Activated CD4-positive, alpha-beta memory T cell treated with anti-CD3 and anti-CD28 coated beads for 36 hours (primary cell): ENCODE data around the gene PROSER3. TPM values are rescaled to one million over a fixed set of nuclear protein-coding genes. Genes with fewer than 3 reads are reported as not detected.

Experiments used
- CTCF ChIA-PET: fragments of 350-600 bp; sonication (Branson Sonifier 250); formaldehyde crosslinking; loops from one replicate; lab custom pipeline; 2021; ENCODE audit warnings: antibody characterized with exemption, inconsistent platforms; lab: Charles Lee
- POLR2A ChIA-PET: fragments of 350-600 bp; sonication (Branson Sonifier 250); formaldehyde crosslinking; loops from one replicate; lab custom pipeline; 2021; ENCODE audit warnings: antibody characterized with exemption; lab: Charles Lee
- DNase-seq: peaks from one replicate; pipeline ENCODE4 v3.0.0-alpha.2; 2020
- H3K27ac Mint-ChIP-seq: one replicate; pipeline ENCODE4 v1.8.0; 2021; ENCODE audit warnings: mixed read lengths
- H3K27me3 Mint-ChIP-seq: one replicate; pipeline ENCODE4 v1.8.0; 2021; ENCODE audit warnings: mixed read lengths
- H3K36me3 Mint-ChIP-seq: one replicate; pipeline ENCODE4 v1.8.0; 2021; ENCODE audit warnings: mixed read lengths
- H3K4me1 Mint-ChIP-seq: one replicate; pipeline ENCODE4 v1.8.0; 2021; ENCODE audit warnings: low read depth, mixed read lengths
- H3K4me3 Mint-ChIP-seq: one replicate; pipeline ENCODE4 v1.8.0; 2021; ENCODE audit warnings: mild to moderate bottlenecking, mixed read lengths
- H3K9me3 Mint-ChIP-seq: one replicate; pipeline ENCODE4 v1.8.0; 2021; ENCODE audit warnings: mixed read lengths
- intact Hi-C: fragments of 100-400 bp; cut with micrococcal nuclease; formaldehyde crosslinking; loops from one replicate; pipeline ENCODE4 v1.15.1; 2023
- total RNA-seq, 2 experiments: library from RNA; stranded (reverse); gene quantifications; one replicate each; pipeline ENCODE4 v1.2.3, GENCODE V29; 2021

The PROSER3 gene
- total RNA-seq, 2 experiments from 2014 or later = 38.4 to 40.0 TPM

GRCh38 chr19:35813043-35813890 lies 55.3 kb downstream of the PROSER3 start:
- Mint-ChIP-seq H3K4me3 (no peak overlapping the region), H3K9me3 (no peaks in the 10 kb centered on the region), H3K27me3 (peaks cover 10% of the 10 kb centered on the region), H3K4me1 (no peaks in the 10 kb centered on the region), H3K27ac (no peak overlapping the region), H3K36me3 (peaks cover 2% of the 10 kb centered on the region)
- ChIA-PET CTCF (interaction anchor here (0.6 kb wide), 1 partner anchor 24 kb away, joined by 3 read pairs; no protein-coding TSS in a partner anchor), POLR2A (no interaction called here)
- DNase-seq = no peak
- intact Hi-C loops = no loop called here

GRCh38 chr19:35816262-35816661 lies 58.3 kb downstream of the PROSER3 start:
- ChIA-PET POLR2A (no interaction called here), CTCF (interaction anchor here (0.8 kb wide), 1 partner anchor 312 kb away, joined by 4 read pairs; no protein-coding TSS in a partner anchor)
- no peaks in the 10 kb centered on the region for H3K9me3 Mint-ChIP-seq
- H3K4me1 Mint-ChIP-seq = no peaks in the 10 kb centered on the region
- no peak for DNase-seq
- no peak overlapping the region for H3K4me3 Mint-ChIP-seq
- H3K27ac Mint-ChIP-seq = no peak overlapping the region
- intact Hi-C loops = no loop called here
- H3K36me3 Mint-ChIP-seq = peaks cover 2% of the 10 kb centered on the region
- H3K27me3 Mint-ChIP-seq = peaks cover 14% of the 10 kb centered on the region

GRCh38 chr19:35816846-35817245 lies 58.9 kb downstream of the PROSER3 start:
- intact Hi-C loops = no loop called here
- peaks cover 14% of the 10 kb centered on the region for H3K27me3 Mint-ChIP-seq
- no peak overlapping the region for H3K27ac Mint-ChIP-seq
- DNase-seq = no peak
- H3K9me3 Mint-ChIP-seq = no peaks in the 10 kb centered on the region
- H3K4me1 Mint-ChIP-seq = no peaks in the 10 kb centered on the region
- H3K4me3 Mint-ChIP-seq = no peak overlapping the region
- peaks cover 2% of the 10 kb centered on the region for H3K36me3 Mint-ChIP-seq
- POLR2A ChIA-PET = no interaction called here
- CTCF ChIA-PET = no interaction called here

GRCh38 chr19:35818445-35818844 lies 60.5 kb downstream of the PROSER3 start:
- DNase-seq = no peak
- ChIA-PET CTCF (interaction anchor here (1.6 to 2.3 kb wide), 2 partner anchors 81 to 122 kb away, joined by 4 to 10 read pairs; no protein-coding TSS in a partner anchor), POLR2A (no interaction called here)
- Mint-ChIP-seq H3K4me3 (no peak overlapping the region), H3K27me3 (peaks cover 19% of the 10 kb centered on the region), H3K9me3 (no peaks in the 10 kb centered on the region), H3K36me3 (peaks cover 1% of the 10 kb centered on the region), H3K27ac (no peak overlapping the region), H3K4me1 (no peaks in the 10 kb centered on the region)
- intact Hi-C loops = no loop called here

Other genes starting within 250 kb of the PROSER3 start
- 1 to 10 TPM; 2.1 to 2.4 TPM for gene DMKN, start 244.5 kb upstream of the PROSER3 start, total RNA-seq
- gene SBSN, start 229.9 kb upstream of the PROSER3 start, total RNA-seq = under 1 TPM in 1 of 2 experiments, not detected in 1; 0.10 TPM
- gene GAPDHS, start 224.7 kb upstream of the PROSER3 start, total RNA-seq = not detected
- gene TMEM147, start 212.6 kb upstream of the PROSER3 start, total RNA-seq = 10 to 100 TPM; 73.5 to 81.9 TPM
- not detected for gene ATP4A, start 194.5 kb upstream of the PROSER3 start, total RNA-seq
- not detected for gene PMIS2, start 172.0 kb upstream of the PROSER3 start, total RNA-seq
- gene HAUS5, start 145.4 kb upstream of the PROSER3 start, total RNA-seq = 10 to 100 TPM; 36.6 to 43.1 TPM
- gene RBM42, start 129.1 kb upstream of the PROSER3 start, total RNA-seq = 10 to 100 TPM; 86.4 to 88.0 TPM
- gene ETV2, start 116.4 kb upstream of the PROSER3 start, total RNA-seq = under 1 TPM; 0.70 to 0.83 TPM
- 100 to 1,000 TPM; 444 to 453 TPM for gene COX6B1, start 109.9 kb upstream of the PROSER3 start, total RNA-seq
- gene UPK1A, start 91.7 kb upstream of the PROSER3 start, total RNA-seq = 1 to 10 TPM in 1 of 2 experiments, under 1 TPM in 1; 0.90 to 1.0 TPM
- 100 to 1,000 TPM; 226 to 228 TPM for gene ZBTB32, start 53.6 kb upstream of the PROSER3 start, total RNA-seq
- 10 to 100 TPM; 47.0 to 54.2 TPM for gene KMT2B, start 40.2 kb upstream of the PROSER3 start, total RNA-seq
- 10 to 100 TPM; 90.1 to 92.8 TPM for gene IGFLR1, start 15.7 kb upstream of the PROSER3 start, total RNA-seq
- 10 to 100 TPM; 34.6 to 37.8 TPM for gene U2AF1L4, start 12.8 kb upstream of the PROSER3 start, total RNA-seq
- gene PSENEN, start 12.5 kb upstream of the PROSER3 start, total RNA-seq = 10 to 100 TPM; 46.7 to 47.9 TPM
- 1 to 10 TPM; 7.5 TPM for gene LIN37, start 9.6 kb upstream of the PROSER3 start, total RNA-seq
- gene HSPB6, start 1.1 kb upstream of the PROSER3 start, total RNA-seq = under 1 TPM; 0.36 to 0.53 TPM
- 10 to 100 TPM; 35.0 to 39.3 TPM for gene ARHGAP33, start 17.4 kb downstream of the PROSER3 start, total RNA-seq
- gene PRODH2, start 54.7 kb downstream of the PROSER3 start, total RNA-seq = not detected
- gene NPHS1, start 94.3 kb downstream of the PROSER3 start, total RNA-seq = not detected
- under 1 TPM; 0.78 to 0.92 TPM for gene KIRREL2, start 98.7 kb downstream of the PROSER3 start, total RNA-seq
- gene APLP1, start 110.4 kb downstream of the PROSER3 start, total RNA-seq = 1 to 10 TPM; 1.2 to 2.6 TPM
- gene NFKBID, start 142.4 kb downstream of the PROSER3 start, total RNA-seq = 10 to 100 TPM; 66.7 to 70.9 TPM
- 10 to 100 TPM; 50.7 to 52.9 TPM for gene HCST, start 144.4 kb downstream of the PROSER3 start, total RNA-seq
- gene TYROBP, start 150.1 kb downstream of the PROSER3 start, total RNA-seq = not detected
- 1 to 10 TPM; 8.7 to 9.1 TPM for gene LRFN3, start 178.2 kb downstream of the PROSER3 start, total RNA-seq
- 10 to 100 TPM; 15.8 to 18.9 TPM for gene SDHAF1, start 237.0 kb downstream of the PROSER3 start, total RNA-seq